Spleen (tissue), 7 donors: ENCODE data around the gene STUM.

Experiments
- POLR2AphosphoS5 ChIP-seq, 3 donors: sonication (generic); formaldehyde crosslinking; IDR thresholded peaks; one replicate each; pipeline ENCODE4 v1.5.1; 2017; ENCODE audit warnings: antibody characterized with exemption in 3 of 3
- TF ChIP-seq, protein P1 (sequence below), 11 experiments: fragments of 200-600 bp in 7 of 11; fragments of 450-650 bp in 4 of 11; sonication (generic) in 4 of 11; IDR thresholded peaks in 8 of 11; conservative IDR thresholded peaks in 3 of 11; 1 replicate in 7 of 11; 2 replicates in 4 of 11; pipeline versions ENCODE4 v1.4.0 to v1.8.0; 2016 to 2021; ENCODE audit warnings: antibody characterized with exemption in 11 of 11, inconsistent platforms in 4 of 11, mild to moderate bottlenecking in 1 of 11
- donor health status: DM: no; HTN: no; CAD: no; lungs with moderate emphysema.
- donor health status: DM: no; HTN: no; CAD: no.
- donor health status: DM: no; HTN: no; CAD: no.

DNA sequence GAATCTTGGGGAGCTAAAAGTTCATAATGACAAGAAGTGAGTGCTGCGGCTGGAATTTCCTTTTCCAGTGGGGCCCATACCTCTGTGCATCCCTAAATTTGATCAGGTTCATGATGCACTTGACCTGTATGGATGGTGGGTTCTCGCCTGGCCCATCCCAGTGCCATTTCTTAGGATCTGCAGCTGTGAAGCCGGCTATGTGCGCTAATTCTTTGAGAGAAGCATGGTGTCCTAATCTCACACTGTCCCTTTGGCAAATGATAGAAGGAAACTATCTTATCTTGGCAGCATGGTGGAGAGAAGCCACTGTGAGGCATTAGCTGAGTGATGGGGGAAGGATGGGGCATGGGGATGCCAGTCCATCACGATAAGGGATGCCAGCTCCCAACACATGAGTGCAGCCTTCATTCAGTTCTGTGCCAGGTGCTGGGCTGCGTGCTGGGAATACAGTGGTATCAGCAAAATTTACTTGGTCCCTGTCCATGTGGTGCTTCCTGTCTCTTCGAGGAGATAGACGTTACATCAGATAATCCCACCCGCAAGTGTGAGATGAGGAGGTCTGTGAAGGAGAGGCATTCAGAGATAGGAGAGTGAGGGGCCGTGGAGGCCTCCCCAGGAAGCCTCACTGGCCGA, 30.5 kb downstream of the STUM start:
- TF ChIP-seq, protein P1, sequence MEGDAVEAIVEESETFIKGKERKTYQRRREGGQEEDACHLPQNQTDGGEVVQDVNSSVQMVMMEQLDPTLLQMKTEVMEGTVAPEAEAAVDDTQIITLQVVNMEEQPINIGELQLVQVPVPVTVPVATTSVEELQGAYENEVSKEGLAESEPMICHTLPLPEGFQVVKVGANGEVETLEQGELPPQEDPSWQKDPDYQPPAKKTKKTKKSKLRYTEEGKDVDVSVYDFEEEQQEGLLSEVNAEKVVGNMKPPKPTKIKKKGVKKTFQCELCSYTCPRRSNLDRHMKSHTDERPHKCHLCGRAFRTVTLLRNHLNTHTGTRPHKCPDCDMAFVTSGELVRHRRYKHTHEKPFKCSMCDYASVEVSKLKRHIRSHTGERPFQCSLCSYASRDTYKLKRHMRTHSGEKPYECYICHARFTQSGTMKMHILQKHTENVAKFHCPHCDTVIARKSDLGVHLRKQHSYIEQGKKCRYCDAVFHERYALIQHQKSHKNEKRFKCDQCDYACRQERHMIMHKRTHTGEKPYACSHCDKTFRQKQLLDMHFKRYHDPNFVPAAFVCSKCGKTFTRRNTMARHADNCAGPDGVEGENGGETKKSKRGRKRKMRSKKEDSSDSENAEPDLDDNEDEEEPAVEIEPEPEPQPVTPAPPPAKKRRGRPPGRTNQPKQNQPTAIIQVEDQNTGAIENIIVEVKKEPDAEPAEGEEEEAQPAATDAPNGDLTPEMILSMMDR (IDR thresholded peaks at IDR 0.05 in 8 of 11, conservative IDR thresholded peaks at IDR 0.05 in 3 of 11): no peak
- no peak for TF ChIP-seq POLR2AphosphoS5 (IDR thresholded peaks at IDR 0.05)
